ENCODE measurements around the gene SLCO6A1.
"Not testable (repeated sequence)": the region's sequence is repeated elsewhere in the genome, so short reads cannot be mapped to it uniquely, and the experiment has no call there.

SLCO6A1 gene

GRCh38 chr5:102498271-102499034, at the start of gene SLCO6A1:
TSS of gene SLCO6A1 (minus strand) at chr5:102499001. CDS start at chr5:102498844, 157 bp downstream.
- no peak for DNase-seq (ENCODE audit: low read depth)

- no peak for DNase-seq (ENCODE audit: low read depth)
These were observed 48.6 kb upstream of the SLCO6A1 start for GRCh38 chr5:102547141-102548035.

- DNase-seq (ENCODE audit: low read depth), result no peak
These were observed 46.4 kb upstream of the SLCO6A1 start for GRCh38 chr5:102545175-102545574.

- DNase-seq (ENCODE audit: low read depth), result no peak
These were observed 43.3 kb upstream of the SLCO6A1 start for GRCh38 chr5:102542057-102542456.

- DNase-seq (ENCODE audit: low read depth), result no peak
These were observed 41.4 kb upstream of the SLCO6A1 start for GRCh38 chr5:102539996-102540728.

- no peak for DNase-seq (ENCODE audit: low read depth)
These were observed 40.8 kb upstream of the SLCO6A1 start for GRCh38 chr5:102539562-102539961.

- DNase-seq (ENCODE audit: low read depth), result no peak
These were observed 38.2 kb upstream of the SLCO6A1 start for GRCh38 chr5:102537011-102537410.

- DNase-seq (ENCODE audit: low read depth), result no peak
These were observed 37.6 kb upstream of the SLCO6A1 start for GRCh38 chr5:102536323-102536928.

GRCh38 chr5:102532123-102532522, 33.3 kb upstream of the SLCO6A1 start:
- no peak for DNase-seq (ENCODE audit: low read depth)

- no peak for DNase-seq (ENCODE audit: low read depth)
These were observed 32.7 kb upstream of the SLCO6A1 start for GRCh38 chr5:102531506-102531905.

- DNase-seq (ENCODE audit: low read depth), result no peak
These were observed 30.6 kb upstream of the SLCO6A1 start for GRCh38 chr5:102529447-102529846.

- DNase-seq (ENCODE audit: low read depth), result no peak
These were observed 30.2 kb upstream of the SLCO6A1 start for GRCh38 chr5:102529031-102529430.

GRCh38 chr5:102528600-102528999, 29.8 kb upstream of the SLCO6A1 start:
- no peak for DNase-seq (ENCODE audit: low read depth)

- no peak for DNase-seq (ENCODE audit: low read depth)
These were observed 28.7 kb upstream of the SLCO6A1 start for GRCh38 chr5:102527547-102527946.

GRCh38 chr5:102523541-102524175, 24.9 kb upstream of the SLCO6A1 start:
- DNase-seq (ENCODE audit: low read depth), result no peak

GRCh38 chr5:102511666-102512065, 12.9 kb upstream of the SLCO6A1 start:
- no peak for DNase-seq (ENCODE audit: low read depth)

GRCh38 chr5:102491261-102491914, 7.4 kb downstream of the SLCO6A1 start:
- DNase-seq (ENCODE audit: low read depth), result not testable (repeated sequence)

GRCh38 chr5:102483736-102484135, 15.1 kb downstream of the SLCO6A1 start:
- no peak for DNase-seq (ENCODE audit: low read depth)

GRCh38 chr5:102481054-102481715, 17.6 kb downstream of the SLCO6A1 start:
- no peak for DNase-seq (ENCODE audit: low read depth)

GRCh38 chr5:102453716-102454115, 45.1 kb downstream of the SLCO6A1 start:
- no peak for DNase-seq (ENCODE audit: low read depth)
